Lower leg skin (tissue), 4 donors: ENCODE data around the gene CD274. TPM values are rescaled to one million over a fixed set of nuclear protein-coding genes. Genes with fewer than 3 reads are reported as not detected.
A peak's percentile ranks its signal among the peaks of the same experiment; 100 is the strongest.

ENCODE experiments used
- DNase-seq, 2 donors: peaks; one replicate each; pipeline ENCODE4 v3.0.0-alpha.2; 2019; ENCODE audit warnings: low spot score in 2 of 2
- H3K4me3 ChIP-seq: fragments of 200-600 bp; sonication (generic); 2 replicates; pipeline ENCODE4 v1.5.1; 2017; ENCODE audit warnings: mild to moderate bottlenecking, low read depth; ENCODE audit not compliant: poor library complexity, severe bottlenecking
- POLR2A ChIP-seq, 2 donors: fragments of 450-650 bp; IDR thresholded peaks; one replicate each; pipeline ENCODE4 v1.6.1; 2016 to 2017; ENCODE audit warnings: antibody characterized with exemption in 2 of 2, mild to moderate bottlenecking in 1 of 2, moderate library complexity in 1 of 2
- WGBS, 2 donors: methylation state at CpG; one replicate each; pipeline ENCODE4 v1.1.5; 2018; 5-methylcytosine and 5-hydroxymethylcytosine counted together
- intact Hi-C: fragments of 100-400 bp; cut with DNase I; formaldehyde crosslinking; loops from one replicate; pipeline ENCODE4 v1.15.0; 2023; ENCODE audit warnings: low total_unique reads
- total RNA-seq, 4 donors: library from RNA; depleted of rRNA; stranded (reverse); fragments of >200 nt; gene quantifications; one replicate each; pipeline ENCODE4 v1.1.0, GENCODE V29; 2016
- TF ChIP-seq, protein P1 (sequence below), 3 donors: fragments of 450-650 bp; IDR thresholded peaks; one replicate each; pipeline ENCODE4 v1.5.1; 2016; ENCODE audit warnings: antibody characterized with exemption in 3 of 3, mild to moderate bottlenecking in 3 of 3, moderate library complexity in 2 of 3

Gene CD274
- total RNA-seq, 4 donors from 2014 or later = 0.08 to 1.5 (median 0.50) TPM

DNA sequence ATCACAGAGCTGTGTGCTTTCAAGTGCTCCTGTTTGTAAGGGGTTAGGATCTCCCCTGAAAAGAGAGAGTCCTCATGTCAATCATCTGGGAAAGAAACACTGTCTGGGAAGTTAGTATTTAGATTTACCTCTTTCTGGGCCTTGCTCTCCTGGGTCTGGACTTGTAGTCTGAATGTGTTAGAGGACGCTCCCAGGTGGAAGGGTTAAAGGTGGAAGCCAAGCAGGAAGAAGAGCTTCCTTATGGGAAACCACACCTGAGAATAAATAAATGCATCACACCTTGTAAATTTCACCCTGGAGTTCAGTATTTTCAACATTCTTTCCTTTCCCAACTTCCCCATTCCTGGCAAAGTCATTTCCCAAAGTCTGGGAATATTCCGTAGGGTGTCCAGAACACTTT, 13.9 kb upstream of the CD274 start:
- TF ChIP-seq POLR2A (IDR thresholded peaks at IDR 0.05) = no peak
- TF ChIP-seq, protein P1, sequence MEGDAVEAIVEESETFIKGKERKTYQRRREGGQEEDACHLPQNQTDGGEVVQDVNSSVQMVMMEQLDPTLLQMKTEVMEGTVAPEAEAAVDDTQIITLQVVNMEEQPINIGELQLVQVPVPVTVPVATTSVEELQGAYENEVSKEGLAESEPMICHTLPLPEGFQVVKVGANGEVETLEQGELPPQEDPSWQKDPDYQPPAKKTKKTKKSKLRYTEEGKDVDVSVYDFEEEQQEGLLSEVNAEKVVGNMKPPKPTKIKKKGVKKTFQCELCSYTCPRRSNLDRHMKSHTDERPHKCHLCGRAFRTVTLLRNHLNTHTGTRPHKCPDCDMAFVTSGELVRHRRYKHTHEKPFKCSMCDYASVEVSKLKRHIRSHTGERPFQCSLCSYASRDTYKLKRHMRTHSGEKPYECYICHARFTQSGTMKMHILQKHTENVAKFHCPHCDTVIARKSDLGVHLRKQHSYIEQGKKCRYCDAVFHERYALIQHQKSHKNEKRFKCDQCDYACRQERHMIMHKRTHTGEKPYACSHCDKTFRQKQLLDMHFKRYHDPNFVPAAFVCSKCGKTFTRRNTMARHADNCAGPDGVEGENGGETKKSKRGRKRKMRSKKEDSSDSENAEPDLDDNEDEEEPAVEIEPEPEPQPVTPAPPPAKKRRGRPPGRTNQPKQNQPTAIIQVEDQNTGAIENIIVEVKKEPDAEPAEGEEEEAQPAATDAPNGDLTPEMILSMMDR (IDR thresholded peaks at IDR 0.05) = no peak
- 75 to 76% methylated on average over 2 of the region's 2 CpGs for WGBS, 2 donors
- no peak for DNase-seq
- intact Hi-C loops = no loop called here
- H3K4me3 ChIP-seq = no peak overlapping the region

DNA sequence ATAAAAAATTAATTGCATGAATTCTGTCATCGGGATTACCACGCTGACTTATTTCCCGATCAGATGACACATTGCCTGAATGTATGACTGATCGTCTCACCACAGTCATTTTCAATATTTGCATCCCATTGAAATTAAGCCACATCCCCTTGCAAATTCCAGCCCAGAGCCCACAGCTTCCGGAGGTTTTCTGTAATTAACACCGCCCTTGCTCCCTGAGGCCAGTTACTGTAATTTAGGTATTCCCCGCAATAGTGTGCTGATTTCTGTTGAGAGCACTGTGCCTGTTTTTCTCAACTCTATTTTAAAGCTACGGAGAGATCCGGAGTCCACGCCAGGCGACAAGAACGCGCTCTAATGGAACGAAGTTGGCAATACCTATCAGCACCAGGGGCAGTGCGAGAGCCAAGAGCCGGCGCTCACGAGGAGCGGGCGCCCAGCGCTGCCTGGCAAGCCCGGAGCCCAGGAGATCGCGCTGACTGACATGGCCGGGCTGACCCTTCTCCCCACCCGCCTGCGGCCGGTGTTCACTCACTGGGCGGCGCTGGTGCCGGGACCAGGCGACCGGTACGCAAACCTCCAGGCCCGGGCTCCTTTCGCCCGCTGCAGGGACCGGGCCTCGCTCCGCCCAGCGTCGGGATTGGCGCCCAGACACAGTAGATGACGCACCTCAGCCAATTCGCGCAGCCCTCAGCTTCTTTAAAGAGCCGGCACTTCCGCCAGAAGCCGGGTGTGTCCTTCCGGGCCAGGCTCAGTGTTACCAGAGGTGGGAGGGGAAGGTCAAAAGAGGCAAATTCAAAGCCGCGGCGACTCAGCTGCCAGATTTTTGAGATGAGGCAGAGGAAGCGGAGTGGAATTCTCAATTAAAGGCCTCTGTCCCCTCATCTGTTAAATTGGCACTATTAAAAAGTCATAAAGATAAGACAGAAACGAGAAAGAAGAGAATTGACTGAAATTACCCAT, 12.8 kb upstream of the CD274 start, which contains the start of gene PLGRKT:
Gene PLGRKT (minus strand): TSS at position 672 of the 963 bp plus-strand sequence. CDS start 5,948 bp downstream, outside the sequence.
- WGBS, 2 donors = 0% methylated on average over 30 to 35 of the region's 55 CpGs
- peak within 1 kb of the TSS; percentile 38 for H3K4me3 ChIP-seq
- TF ChIP-seq, protein P1 (IDR thresholded peaks at IDR 0.05) = no peak
- DNase-seq = peak; percentile 95 to 98
- intact Hi-C loops = no loop called here

DNA sequence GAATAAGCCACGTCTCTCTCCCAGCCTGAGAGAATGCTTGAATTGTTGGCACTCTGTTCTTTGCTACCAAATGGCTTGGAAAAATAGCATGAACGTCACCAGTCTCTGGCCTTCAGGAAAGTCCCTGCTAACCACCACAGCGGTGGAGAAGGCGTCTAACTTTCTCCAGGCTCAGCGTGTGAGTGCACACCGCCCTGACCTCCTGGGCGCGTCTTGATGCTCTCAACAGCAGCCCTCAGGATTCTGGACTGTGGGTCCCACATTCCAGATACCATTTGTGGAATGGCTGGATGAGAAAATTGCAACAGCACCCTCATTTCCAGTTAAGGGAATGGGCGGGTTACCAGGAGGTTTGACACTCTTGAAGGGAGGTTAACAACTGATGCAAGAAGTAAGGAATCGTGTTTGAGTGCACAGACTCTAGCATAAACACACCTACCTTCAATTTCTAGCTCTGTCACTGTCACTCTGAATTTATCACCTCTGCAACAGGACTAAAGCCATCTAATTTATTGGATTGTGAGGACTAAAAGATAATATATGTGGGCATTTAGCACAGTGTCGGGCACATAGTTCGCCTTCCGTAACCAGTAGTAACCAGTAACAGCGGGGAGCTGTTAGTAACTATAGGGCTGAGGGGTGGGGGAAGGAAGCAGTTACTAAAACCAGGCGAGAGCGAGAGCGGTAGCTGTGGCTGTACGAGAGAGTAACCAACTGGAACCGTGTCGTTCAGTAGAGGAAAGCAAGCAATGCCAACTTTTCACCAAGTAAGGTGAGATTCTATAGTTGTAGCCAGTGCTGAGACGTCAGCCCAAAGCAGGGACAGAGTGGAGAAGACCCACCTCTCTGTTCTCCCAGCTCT, 11.8 kb upstream of the CD274 start:
- no peak for DNase-seq
- intact Hi-C loops = no loop called here
- WGBS, 2 donors = 60 to 69% methylated on average over 21 of the region's 21 CpGs
- H3K4me3 ChIP-seq = no peak overlapping the region
- TF ChIP-seq, protein P1 (IDR thresholded peaks at IDR 0.05) = no peak
- TF ChIP-seq POLR2A (IDR thresholded peaks at IDR 0.05) = no peak

DNA sequence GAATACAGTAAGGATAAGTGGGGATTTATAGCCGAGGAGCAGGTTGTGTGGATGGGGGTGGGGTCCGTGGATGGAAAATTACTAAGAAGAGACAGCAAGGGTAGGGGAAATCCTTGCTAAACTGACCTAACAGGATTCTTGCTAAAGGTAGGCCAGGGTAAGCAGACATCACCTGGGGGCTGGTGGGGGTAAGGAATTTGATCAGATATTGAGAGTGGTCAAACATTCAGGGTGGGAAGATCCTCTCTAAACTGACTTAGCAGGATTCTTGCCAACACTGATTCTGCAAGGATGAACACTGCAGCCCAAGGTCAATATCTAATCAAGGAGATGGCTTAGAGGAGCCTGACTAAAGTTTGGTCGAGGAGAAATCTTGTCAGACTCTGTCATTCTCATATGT, 9.9 kb upstream of the CD274 start:
- TF ChIP-seq, protein P1 (IDR thresholded peaks at IDR 0.05) = no peak
- TF ChIP-seq POLR2A (IDR thresholded peaks at IDR 0.05) = no peak
- no peak for DNase-seq
- intact Hi-C loops = loop anchor here (10.0 kb wide), 1 partner anchor 154 kb away; no protein-coding TSS in a partner anchor
- H3K4me3 ChIP-seq = no peak overlapping the region
- 67 to 79% methylated on average over 3 of the region's 3 CpGs for WGBS, 2 donors

DNA sequence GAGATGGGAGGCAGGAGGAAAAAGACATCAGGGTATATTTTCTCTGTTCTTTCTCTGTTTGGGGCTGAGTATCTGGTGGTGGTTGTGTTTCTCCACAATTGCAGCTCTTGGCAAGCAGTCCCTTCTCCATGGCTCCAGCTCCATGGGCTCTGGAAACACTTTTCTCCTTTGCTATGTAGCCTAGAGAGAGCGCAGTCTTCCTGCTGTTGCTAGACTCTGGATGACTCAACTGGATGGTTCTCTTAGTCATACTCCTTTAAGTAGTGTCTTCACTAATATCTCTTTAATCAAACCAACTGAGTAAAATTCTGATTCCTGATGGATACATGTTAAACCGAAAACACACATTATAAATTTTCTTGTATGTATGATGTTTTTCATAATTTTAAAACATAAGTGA, 9.3 kb upstream of the CD274 start:
- H3K4me3 ChIP-seq = no peak overlapping the region
- TF ChIP-seq POLR2A (IDR thresholded peaks at IDR 0.05) = no peak
- TF ChIP-seq, protein P1 (IDR thresholded peaks at IDR 0.05) = no peak
- intact Hi-C loops = loop anchor here (10.0 kb wide), 1 partner anchor 154 kb away; no protein-coding TSS in a partner anchor
- DNase-seq = no peak
- WGBS, 2 donors = 81 to 95% methylated on average over 2 of the region's 2 CpGs
